HS-5 (cell line): ENCODE data around the gene ARMH3.

ENCODE experiments used
- DNase-seq: peaks from one replicate; pipeline ENCODE4 v3.0.0-alpha.2; 2012; ENCODE audit warnings: low read depth

Gene ARMH3

GRCh38 chr10:101857802-101858476 is 198.0 kb downstream of the ARMH3 start:
- DNase-seq, result no peak

- no peak for DNase-seq
Measured at GRCh38 chr10:101856626-101857025, 199.3 kb downstream of the ARMH3 start.

- no peak for DNase-seq
Measured at GRCh38 chr10:101851411-101852116, 204.4 kb downstream of the ARMH3 start.

- DNase-seq, result no peak
Measured at GRCh38 chr10:101850749-101851148, 205.2 kb downstream of the ARMH3 start.

- DNase-seq, result no peak
Measured at GRCh38 chr10:101848894-101849351, 207.1 kb downstream of the ARMH3 start.

- no peak for DNase-seq
Measured at GRCh38 chr10:101848408-101848807, 207.6 kb downstream of the ARMH3 start.

GRCh38 chr10:101845893-101846292 is 210.1 kb downstream of the ARMH3 start:
- DNase-seq, result no peak

- DNase-seq, result no peak
Measured at GRCh38 chr10:101843032-101844021, 212.6 kb downstream of the ARMH3 start, which contains the start of gene KCNIP2. Gene KCNIP2, minus strand, starts transcription at chr10:101843800. Its CDS starts 232 bp downstream, at chr10:101843568.

GRCh38 chr10:101841826-101842225 is 214.1 kb downstream of the ARMH3 start:
- no peak for DNase-seq

- DNase-seq, result no peak
Measured at GRCh38 chr10:101840741-101841453, 215.1 kb downstream of the ARMH3 start.

- DNase-seq, result no peak
Measured at GRCh38 chr10:101840102-101840684, 215.8 kb downstream of the ARMH3 start.

- DNase-seq, result no peak
Measured at GRCh38 chr10:101839416-101840063, 216.4 kb downstream of the ARMH3 start.

GRCh38 chr10:101839002-101839401 is 217.0 kb downstream of the ARMH3 start:
- DNase-seq, result no peak

GRCh38 chr10:101838416-101838970 is 217.5 kb downstream of the ARMH3 start:
- DNase-seq, result no peak

GRCh38 chr10:101837748-101838147 is 218.2 kb downstream of the ARMH3 start:
- DNase-seq, result no peak

GRCh38 chr10:101835362-101835761 is 220.6 kb downstream of the ARMH3 start:
- DNase-seq, result no peak

- no peak for DNase-seq
Measured at GRCh38 chr10:101834341-101834740, 221.6 kb downstream of the ARMH3 start.

- DNase-seq, result no peak
Measured at GRCh38 chr10:101833466-101833865, 222.5 kb downstream of the ARMH3 start.

- no peak for DNase-seq
Measured at GRCh38 chr10:101832325-101832771, 223.6 kb downstream of the ARMH3 start.

- DNase-seq, result no peak
Measured at GRCh38 chr10:101831169-101831811, 224.7 kb downstream of the ARMH3 start.
